ENCODE measurements around the gene OIP5. TPM values are rescaled to one million over a fixed set of nuclear protein-coding genes. Genes with fewer than 3 reads are reported as not detected.

The OIP5 gene
- total RNA-seq, 4 donors from 2014 or later = 1.1 to 2.9 TPM; not detected in 2

DNA sequence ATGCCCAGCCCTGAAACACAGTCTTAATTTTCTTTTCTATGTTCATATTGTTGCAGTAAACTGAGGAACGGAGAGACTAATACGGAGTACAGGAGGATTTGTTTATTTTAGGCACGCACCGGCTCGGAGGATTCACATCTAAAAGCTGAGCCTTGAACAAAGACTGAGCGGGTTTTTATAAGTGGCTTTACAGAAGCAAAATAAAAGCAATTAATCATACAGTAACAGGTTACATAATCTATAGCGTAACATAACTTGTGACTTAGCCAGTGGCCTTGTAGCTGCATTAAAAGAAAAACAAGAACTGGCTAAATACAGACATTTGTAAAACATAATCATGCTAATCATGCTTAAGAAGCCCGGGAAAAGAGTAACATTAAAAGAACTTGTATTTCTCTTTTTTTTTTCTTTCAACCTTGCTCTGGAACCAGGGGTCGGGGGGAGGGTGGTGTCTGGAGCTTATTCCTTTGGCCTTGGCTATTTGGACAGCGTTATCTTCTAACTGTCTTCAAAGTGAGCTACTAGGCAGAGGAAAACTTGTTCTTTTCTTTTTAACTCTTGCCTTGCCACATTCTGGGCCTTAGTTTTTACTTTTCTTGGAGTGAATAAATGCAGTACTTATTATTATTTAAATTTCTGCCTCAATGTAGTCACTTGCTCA, 17.8 kb upstream of the OIP5 start:
- no peak for DNase-seq
- Histone ChIP-seq H3K27ac (no peak overlapping the region), H3K9me3 (no peaks in the 10 kb centered on the region), H3K27me3 (no peaks in the 10 kb centered on the region), H3K36me3 (no peaks in the 10 kb centered on the region), H3K4me1 (no peaks in the 10 kb centered on the region), H3K4me3 (no peak overlapping the region)
- in situ Hi-C loops (cut with MboI; ENCODE audit: low pct_ligation_motif_present in 1 of 4, low pct_unique_long_range_greater_than_20kb in 1 of 4, low sequenced_read_pairs in 3 of 4) (no loop called here), intact Hi-C loops (cut with DNase I; ENCODE audit: low total_unique reads) (no loop called here)
- TF ChIP-seq POLR2A (IDR thresholded peaks at IDR 0.05) = no peak
- TF ChIP-seq, protein P1, sequence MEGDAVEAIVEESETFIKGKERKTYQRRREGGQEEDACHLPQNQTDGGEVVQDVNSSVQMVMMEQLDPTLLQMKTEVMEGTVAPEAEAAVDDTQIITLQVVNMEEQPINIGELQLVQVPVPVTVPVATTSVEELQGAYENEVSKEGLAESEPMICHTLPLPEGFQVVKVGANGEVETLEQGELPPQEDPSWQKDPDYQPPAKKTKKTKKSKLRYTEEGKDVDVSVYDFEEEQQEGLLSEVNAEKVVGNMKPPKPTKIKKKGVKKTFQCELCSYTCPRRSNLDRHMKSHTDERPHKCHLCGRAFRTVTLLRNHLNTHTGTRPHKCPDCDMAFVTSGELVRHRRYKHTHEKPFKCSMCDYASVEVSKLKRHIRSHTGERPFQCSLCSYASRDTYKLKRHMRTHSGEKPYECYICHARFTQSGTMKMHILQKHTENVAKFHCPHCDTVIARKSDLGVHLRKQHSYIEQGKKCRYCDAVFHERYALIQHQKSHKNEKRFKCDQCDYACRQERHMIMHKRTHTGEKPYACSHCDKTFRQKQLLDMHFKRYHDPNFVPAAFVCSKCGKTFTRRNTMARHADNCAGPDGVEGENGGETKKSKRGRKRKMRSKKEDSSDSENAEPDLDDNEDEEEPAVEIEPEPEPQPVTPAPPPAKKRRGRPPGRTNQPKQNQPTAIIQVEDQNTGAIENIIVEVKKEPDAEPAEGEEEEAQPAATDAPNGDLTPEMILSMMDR (IDR thresholded peaks at IDR 0.05) = no peak
- no peak for TF ChIP-seq EP300 (IDR thresholded peaks at IDR 0.05; ENCODE audit: low read depth)
- TF ChIP-seq POLR2AphosphoS5 (IDR thresholded peaks at IDR 0.05) = no peak
- WGBS, 2 donors (ENCODE audit: low coverage in 1 of 2) = 87 to 90% methylated on average over 10 of the region's 10 CpGs

DNA sequence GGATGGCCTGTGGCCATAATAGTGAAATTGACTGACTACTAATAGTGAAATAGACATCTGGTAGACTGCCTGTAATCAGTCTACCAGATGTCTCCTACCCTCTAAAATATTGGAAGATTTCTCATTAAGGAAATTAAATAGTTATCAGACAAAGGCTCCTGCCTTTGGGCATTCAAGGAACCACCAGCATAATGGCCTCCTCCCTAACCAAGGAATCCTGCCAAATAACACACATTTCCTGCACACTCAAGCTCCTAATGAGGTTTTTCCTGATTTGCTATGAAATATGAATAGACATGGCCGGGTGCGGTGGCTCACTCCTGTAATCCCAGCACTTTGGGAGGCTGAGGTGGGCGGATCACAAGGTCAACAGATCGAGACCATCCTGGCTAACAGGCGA, 14.8 kb upstream of the OIP5 start:
- 94 to 100% methylated on average over 1 to 5 of the region's 5 CpGs for WGBS, 2 donors (ENCODE audit: low coverage in 1 of 2)
- intact Hi-C loops (cut with DNase I; ENCODE audit: low total_unique reads) (no loop called here), in situ Hi-C loops (cut with MboI; ENCODE audit: low pct_ligation_motif_present in 1 of 4, low pct_unique_long_range_greater_than_20kb in 1 of 4, low sequenced_read_pairs in 3 of 4) (no loop called here)
- H3K27me3 ChIP-seq = no peaks in the 10 kb centered on the region
- H3K4me1 ChIP-seq = no peaks in the 10 kb centered on the region
- no peaks in the 10 kb centered on the region for H3K9me3 ChIP-seq
- no peak overlapping the region for H3K4me3 ChIP-seq
- TF ChIP-seq, protein P1 (IDR thresholded peaks at IDR 0.05) = no peak
- TF ChIP-seq POLR2AphosphoS5 (IDR thresholded peaks at IDR 0.05) = no peak
- no peak for TF ChIP-seq POLR2A (IDR thresholded peaks at IDR 0.05)
- no peak for TF ChIP-seq EP300 (IDR thresholded peaks at IDR 0.05; ENCODE audit: low read depth)
- no peak overlapping the region for H3K27ac ChIP-seq
- no peak for DNase-seq
- no peaks in the 10 kb centered on the region for H3K36me3 ChIP-seq

DNA sequence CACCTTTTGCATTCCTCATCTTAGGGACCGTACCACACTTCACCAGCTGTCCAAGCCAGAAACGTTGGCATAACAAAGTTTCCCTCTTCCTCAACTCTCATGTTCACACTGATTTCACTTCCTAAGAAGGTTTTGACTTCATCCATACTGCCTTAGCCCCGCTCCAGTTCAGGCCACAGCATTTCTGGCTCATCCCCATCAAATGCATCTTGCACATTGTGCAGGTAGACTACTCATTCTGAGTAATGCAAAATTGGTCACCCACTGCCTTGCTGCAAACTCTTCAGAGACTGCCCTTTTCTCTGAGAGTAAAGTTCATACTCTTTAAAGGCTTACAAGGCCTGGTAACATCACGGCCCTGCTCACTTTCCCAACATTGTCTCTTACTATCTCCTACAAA, 9.1 kb upstream of the OIP5 start:
- 50 to 89% methylated on average over 2 to 4 of the region's 4 CpGs for WGBS, 2 donors (ENCODE audit: low coverage in 1 of 2)
- H3K27me3 ChIP-seq = no peaks in the 10 kb centered on the region
- H3K9me3 ChIP-seq = no peaks in the 10 kb centered on the region
- H3K4me1 ChIP-seq = no peaks in the 10 kb centered on the region
- H3K27ac ChIP-seq = no peak overlapping the region
- in situ Hi-C loops (cut with MboI; ENCODE audit: low pct_ligation_motif_present in 1 of 4, low pct_unique_long_range_greater_than_20kb in 1 of 4, low sequenced_read_pairs in 3 of 4) (no loop called here), intact Hi-C loops (cut with DNase I; ENCODE audit: low total_unique reads) (no loop called here)
- H3K4me3 ChIP-seq = no peak overlapping the region
- DNase-seq = no peak
- TF ChIP-seq POLR2A (IDR thresholded peaks at IDR 0.05) (no peak), POLR2AphosphoS5 (IDR thresholded peaks at IDR 0.05) (no peak)
- TF ChIP-seq, protein P1 (IDR thresholded peaks at IDR 0.05) = no peak
- H3K36me3 ChIP-seq = no peaks in the 10 kb centered on the region

DNA sequence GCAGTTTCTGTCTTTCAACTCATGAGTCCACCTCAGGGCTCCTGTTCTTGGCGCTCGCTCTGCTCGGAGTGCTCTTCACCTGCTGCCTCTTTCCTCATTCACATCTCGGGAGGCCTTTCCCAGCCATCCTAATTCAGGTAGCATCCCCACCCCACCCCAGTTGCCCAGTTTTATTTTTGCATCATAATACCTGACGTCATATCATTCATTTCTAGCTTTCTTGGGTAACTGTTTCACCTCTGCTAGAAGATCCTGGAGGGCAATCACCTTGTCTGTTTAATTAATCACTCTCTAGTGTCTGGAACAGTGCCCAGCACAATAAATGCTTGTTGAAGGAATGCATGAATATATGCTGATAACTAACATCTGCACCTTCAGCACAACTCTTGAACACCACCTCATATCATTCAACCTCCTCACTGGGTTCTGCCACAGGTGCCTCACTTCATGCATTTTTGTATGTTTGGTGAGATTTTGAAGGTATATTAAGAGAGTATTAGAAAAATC, 7.9 kb upstream of the OIP5 start:
- H3K27ac ChIP-seq = no peak overlapping the region
- in situ Hi-C loops (cut with MboI; ENCODE audit: low pct_ligation_motif_present in 1 of 4, low pct_unique_long_range_greater_than_20kb in 1 of 4, low sequenced_read_pairs in 3 of 4) (no loop called here), intact Hi-C loops (cut with DNase I; ENCODE audit: low total_unique reads) (no loop called here)
- H3K9me3 ChIP-seq = no peaks in the 10 kb centered on the region
- no peaks in the 10 kb centered on the region for H3K36me3 ChIP-seq
- no peak for DNase-seq
- no peaks in the 10 kb centered on the region for H3K27me3 ChIP-seq
- H3K4me3 ChIP-seq = no peak overlapping the region
- no peaks in the 10 kb centered on the region for H3K4me1 ChIP-seq
- TF ChIP-seq, protein P1 (IDR thresholded peaks at IDR 0.05) = no peak
- TF ChIP-seq EP300 (IDR thresholded peaks at IDR 0.05; ENCODE audit: low read depth) = no peak
- TF ChIP-seq POLR2A (IDR thresholded peaks at IDR 0.05) = no peak
- no peak for TF ChIP-seq POLR2AphosphoS5 (IDR thresholded peaks at IDR 0.05)
- WGBS, 2 donors (ENCODE audit: low coverage in 1 of 2) = 96 to 97% methylated on average over 4 to 5 of the region's 5 CpGs
